Ureter (tissue), 1 donor: ENCODE measurements around the gene PCGF2. TPM values are rescaled to one million over a fixed set of nuclear protein-coding genes. Genes with fewer than 3 reads are reported as not detected.
"Not testable (repeated sequence)": the region's sequence is repeated elsewhere in the genome, so short reads cannot be mapped to it uniquely, and the experiment has no call there.

ENCODE experiments used
- DNase-seq: peaks from one replicate; pipeline ENCODE4 v3.0.0-alpha.2; 2020; ENCODE audit warnings: low spot score
- total RNA-seq: library from RNA; stranded (reverse); gene quantifications from one replicate; pipeline ENCODE4 v1.2.4, GENCODE V29; 2023
- donor health status: DM: yes; HTN: yes; CAD: no.

The PCGF2 gene
- 54.5 TPM for total RNA-seq

- DNase-seq: peak; percentile 94
Observed at GRCh38 chr17:38748149-38748891, at the start of gene PCGF2. TSS of gene PCGF2 (minus strand) at chr17:38748336. CDS start at chr17:38740402, 7,934 bp downstream.

GRCh38 chr17:38797828-38798227 lies 49.7 kb upstream of the PCGF2 start:
- no peak for DNase-seq

DNA sequence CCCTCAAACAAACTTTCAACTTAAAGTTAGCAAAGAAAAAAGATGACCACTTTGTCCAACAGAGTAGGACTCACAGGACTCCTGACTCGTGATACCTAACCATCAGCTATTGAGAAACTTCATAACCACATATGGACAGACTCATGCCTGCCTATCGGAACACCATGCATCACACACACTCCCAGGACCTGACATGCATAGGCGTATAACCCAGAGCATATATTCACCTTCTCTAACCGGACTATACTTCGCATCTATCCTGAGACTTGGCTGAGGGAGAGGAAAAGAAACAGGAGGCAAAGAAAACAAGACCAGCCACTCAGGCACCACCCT lies 49.0 kb upstream of the PCGF2 start:
- DNase-seq: no peak

GRCh38 chr17:38796451-38797157 lies 48.5 kb upstream of the PCGF2 start:
- no peak for DNase-seq

DNA sequence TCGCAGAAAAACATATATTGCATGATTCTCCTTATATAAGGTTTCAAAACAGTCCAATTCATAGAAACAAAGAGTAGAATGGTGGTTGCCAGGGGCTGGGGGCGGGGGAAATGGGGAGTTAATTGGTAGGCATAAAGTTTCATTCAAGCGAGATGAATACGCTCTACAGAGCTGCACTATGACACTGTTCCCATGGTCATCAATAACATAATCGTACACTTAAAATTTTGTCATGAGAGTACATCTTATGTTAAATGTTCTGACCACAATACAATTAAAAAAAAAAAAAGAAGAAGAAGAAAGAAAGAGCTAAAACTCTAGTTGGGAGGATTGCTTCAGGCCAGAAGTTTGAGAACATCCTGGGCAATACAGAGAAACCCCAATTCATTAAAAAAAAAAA lies 46.1 kb upstream of the PCGF2 start:
- no peak for DNase-seq

- no peak for DNase-seq
Observed at GRCh38 chr17:38791162-38791561, 43.0 kb upstream of the PCGF2 start.

GRCh38 chr17:38790148-38790707 lies 42.1 kb upstream of the PCGF2 start:
- not testable (repeated sequence) for DNase-seq

- DNase-seq: no peak
Observed at GRCh38 chr17:38789185-38789584, 41.0 kb upstream of the PCGF2 start.

DNA sequence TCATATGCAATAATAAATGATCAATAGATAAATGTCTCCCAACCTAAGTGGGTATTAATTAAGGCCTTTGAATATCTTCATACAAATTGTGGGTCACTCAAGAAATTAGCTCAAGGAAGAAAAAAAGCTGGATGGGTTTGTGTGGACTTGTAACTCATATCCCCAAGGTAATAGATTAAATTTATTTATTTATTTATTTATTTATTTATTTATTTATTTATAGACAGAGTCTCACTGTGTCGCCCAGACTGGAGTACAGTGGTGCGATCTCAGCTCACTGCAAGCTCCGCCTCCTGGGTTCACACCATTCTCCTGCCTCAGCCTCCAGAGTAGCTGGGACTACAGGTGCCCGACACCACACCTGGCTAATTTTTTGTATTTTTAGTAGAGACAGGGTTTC lies 39.9 kb upstream of the PCGF2 start:
- DNase-seq: not testable (repeated sequence)

DNA sequence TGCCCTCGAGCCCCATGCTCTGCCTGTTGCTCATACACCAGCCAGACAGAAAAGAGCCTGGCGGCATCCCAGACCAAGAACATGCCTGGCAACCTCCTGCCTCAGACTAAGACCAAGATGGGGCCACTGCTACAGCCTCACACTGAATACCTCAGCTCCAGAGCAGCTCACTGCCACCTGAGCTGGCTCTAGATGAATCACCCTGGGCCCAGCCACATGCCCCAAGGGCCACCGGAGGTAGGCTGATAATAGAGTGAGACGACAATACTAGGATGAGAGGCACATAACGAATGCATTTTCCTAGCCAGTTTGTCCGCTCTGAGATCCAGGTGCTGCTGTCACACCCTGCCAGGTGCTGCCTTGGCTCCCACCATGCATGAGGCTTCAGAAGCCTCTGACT lies 38.2 kb upstream of the PCGF2 start:
- no peak for DNase-seq

GRCh38 chr17:38783227-38783626 lies 35.1 kb upstream of the PCGF2 start:
- no peak for DNase-seq

DNA sequence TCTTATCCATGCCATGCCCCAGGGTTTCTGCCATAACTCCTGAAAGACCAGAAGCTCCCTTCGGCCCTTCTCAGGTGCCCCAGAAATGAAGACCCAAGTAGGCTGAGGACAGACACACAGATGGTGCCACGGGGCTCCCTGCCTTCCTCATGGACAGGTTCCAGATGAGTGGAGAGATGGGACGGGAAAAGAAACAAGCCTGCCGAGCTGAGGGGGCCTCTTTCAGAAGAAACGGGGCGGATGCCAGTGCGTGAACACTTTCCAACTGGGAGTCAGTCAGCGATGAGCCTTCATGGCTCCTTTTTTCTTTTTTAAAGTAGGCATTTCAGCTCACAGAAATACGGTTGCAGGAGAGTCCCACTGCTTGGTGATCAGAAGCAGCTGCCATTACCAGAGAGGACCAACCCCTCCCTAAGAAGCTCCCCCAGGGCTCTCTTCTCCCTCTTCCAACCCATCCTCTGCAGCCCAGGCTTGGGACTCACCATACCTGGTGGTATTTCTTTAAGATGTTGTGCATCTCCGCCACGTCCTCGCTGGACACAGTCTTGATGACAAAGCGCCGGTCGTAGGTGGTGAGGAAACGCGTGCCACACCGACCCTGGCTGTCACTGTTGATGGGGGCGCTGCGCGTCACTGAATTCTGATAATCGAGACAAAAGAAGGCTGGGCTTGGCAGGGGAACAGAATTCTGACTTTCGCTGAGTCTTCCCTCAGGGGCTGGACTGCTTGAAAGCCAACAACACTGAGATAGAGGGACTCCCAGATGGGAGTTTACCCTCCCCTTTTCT lies 32.0 kb upstream of the PCGF2 start:
- no peak for DNase-seq

GRCh38 chr17:38777641-38778250 lies 29.6 kb upstream of the PCGF2 start:
- DNase-seq: no peak

DNA sequence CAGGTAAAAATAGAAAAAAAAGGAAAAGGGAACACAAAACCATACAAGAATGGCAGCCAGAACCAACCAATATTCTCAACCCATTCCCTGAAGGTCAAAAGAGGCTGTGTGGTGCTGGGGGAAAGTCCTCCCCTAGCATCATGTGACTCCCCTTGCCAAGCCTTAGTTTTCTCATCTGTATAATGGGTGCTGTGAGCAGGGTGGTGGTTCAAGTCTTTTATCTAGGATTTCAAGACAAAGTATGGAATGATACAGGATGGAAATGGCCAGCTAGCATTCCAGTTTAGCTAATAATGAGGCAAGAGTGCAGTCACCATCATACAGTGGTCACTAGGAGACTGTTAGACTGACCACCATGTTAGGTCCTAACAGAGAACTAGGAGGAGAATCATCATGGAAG lies 25.1 kb upstream of the PCGF2 start:
- DNase-seq: no peak

- no peak for DNase-seq
Observed at GRCh38 chr17:38768417-38768816, 20.3 kb upstream of the PCGF2 start.

GRCh38 chr17:38766341-38766740 lies 18.2 kb upstream of the PCGF2 start:
- no peak for DNase-seq

- no peak for DNase-seq
Observed at GRCh38 chr17:38762231-38762630, 14.1 kb upstream of the PCGF2 start.

DNA sequence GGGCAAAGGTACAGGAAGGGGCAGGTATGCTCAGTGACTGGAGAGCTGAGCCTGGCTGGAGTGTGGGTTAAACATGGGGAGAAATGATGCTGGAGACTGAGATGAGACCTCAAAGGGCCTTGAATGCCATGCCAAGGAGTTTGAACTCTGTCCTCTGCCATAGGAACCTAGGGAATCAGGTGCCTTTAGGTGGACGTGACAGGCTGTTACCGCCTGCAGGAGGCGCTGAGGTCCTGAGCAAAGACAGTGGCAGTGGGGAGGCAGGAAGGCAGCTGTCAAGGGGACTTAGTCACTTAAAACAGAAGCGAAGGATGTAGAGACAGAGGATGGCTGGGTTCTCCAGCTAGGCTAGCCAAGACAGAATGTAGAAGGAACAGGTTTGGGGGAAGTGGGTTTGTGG lies 13.5 kb upstream of the PCGF2 start:
- no peak for DNase-seq

GRCh38 chr17:38753071-38753506 lies 5.0 kb upstream of the PCGF2 start:
- DNase-seq: no peak

GRCh38 chr17:38752308-38753070 lies 4.4 kb upstream of the PCGF2 start, which contains the start of gene PSMB3:
TSS of gene PSMB3 (plus strand) at chr17:38752741. CDS start at chr17:38752827, 86 bp downstream.
- DNase-seq: peak; percentile 99

- DNase-seq: peak; percentile 91
Observed at GRCh38 chr17:38751808-38752307, 3.7 kb upstream of the PCGF2 start.
